Stimulated activated CD4-positive, alpha-beta T cell treated with anti-CD3 and anti-CD28 coated beads, TNF-alpha, amount 100 ng/mL, for 4 hours (primary cell): ENCODE results near the gene GALT.

ENCODE experiments used
- DNase-seq, 3 experiments: peaks; one replicate each; pipeline ENCODE4 v3.0.0-alpha.2; 2020; ENCODE audit warnings: low read depth in 3 of 3

Gene GALT

GRCh38 chr9:34651876-34652601 is 5.6 kb downstream of the GALT start, which contains the start of gene IL11RA:
Gene IL11RA (plus strand): TSS chr9:34652185. CDS start chr9:34655218, 3,033 bp downstream.
- peak in 1 of 3 experiments; percentile 35 for DNase-seq

GRCh38 chr9:34652602-34653000 is 6.1 kb downstream of the GALT start:
- DNase-seq, result no peak

- no peak for DNase-seq
Observed at GRCh38 chr9:34653151-34654072, 6.9 kb downstream of the GALT start.

- DNase-seq, result no peak
Observed at GRCh38 chr9:34654323-34655051, 8.0 kb downstream of the GALT start.

- DNase-seq, result no peak
Observed at GRCh38 chr9:34655394-34655793, 8.9 kb downstream of the GALT start.

- no peak for DNase-seq
Observed at GRCh38 chr9:34656992-34657391, 10.5 kb downstream of the GALT start.

- DNase-seq, result no peak
Observed at GRCh38 chr9:34658461-34658860, 12.0 kb downstream of the GALT start.

GRCh38 chr9:34659592-34660253 is 13.2 kb downstream of the GALT start:
- no peak for DNase-seq

- no peak for DNase-seq
Observed at GRCh38 chr9:34662526-34663302, 16.2 kb downstream of the GALT start, which contains the start of gene CCL27. Gene CCL27 (minus strand): TSS chr9:34662657. CDS start chr9:34662633, 24 bp downstream.

- DNase-seq, result no peak
Observed at GRCh38 chr9:34663303-34663605, 16.8 kb downstream of the GALT start.

- DNase-seq, result peak in 2 of 3 experiments; percentile 38 to 49
Observed at GRCh38 chr9:34664281-34665066, 18.0 kb downstream of the GALT start.

- no peak for DNase-seq
Observed at GRCh38 chr9:34665067-34665380, 18.5 kb downstream of the GALT start.

- DNase-seq, result peak; percentile 64 to 84 (median 84)
Observed at GRCh38 chr9:34665381-34666250, 19.1 kb downstream of the GALT start.

GRCh38 chr9:34669809-34670562 is 23.5 kb downstream of the GALT start:
- no peak for DNase-seq

GRCh38 chr9:34671307-34671706 is 24.8 kb downstream of the GALT start:
- no peak for DNase-seq

- DNase-seq, result no peak
Observed at GRCh38 chr9:34674440-34674839, 28.0 kb downstream of the GALT start.

- peak; percentile 29 to 42 (median 30) for DNase-seq
Observed at GRCh38 chr9:34675048-34675714, 28.7 kb downstream of the GALT start.

- no peak for DNase-seq
Observed at GRCh38 chr9:34675869-34676268, 29.4 kb downstream of the GALT start.
